Cardiac fibroblast (primary cell): ENCODE data around the gene HDDC2.

Source experiments
- DNase-seq, 2 donors: peaks; one replicate each; pipeline versions ENCODE4 v3.0.0 to v3.0.0-alpha.2; 2010; ENCODE audit warnings: low read depth in 2 of 2
- H3K4me3 ChIP-seq, 2 donors: replicated peaks in 1 of 2; 1 replicate in 1 of 2; 2 replicates in 1 of 2; pipeline ENCODE4 v1.5.1; 2011; ENCODE audit warnings: low read depth in 2 of 2, low read length in 2 of 2, mild to moderate bottlenecking in 2 of 2, moderate library complexity in 1 of 2
- CTCF ChIP-seq: IDR thresholded peaks from one replicate; pipeline ENCODE4 v1.5.1; 2011; ENCODE audit warnings: low read depth, mild to moderate bottlenecking, low read length, inconsistent platforms

Gene HDDC2

GRCh38 chr6:125307150-125307838, 5.5 kb upstream of the HDDC2 start:
- TF ChIP-seq CTCF, result no peak
- DNase-seq, result peak in 1 of 2 donors; percentile 58
- H3K4me3 ChIP-seq, result no peak overlapping the region

GRCh38 chr6:125306756-125307149, 5.0 kb upstream of the HDDC2 start:
- no peak for TF ChIP-seq CTCF
- no peak for DNase-seq
- H3K4me3 ChIP-seq, result no peak overlapping the region

GRCh38 chr6:125304970-125305660, 3.3 kb upstream of the HDDC2 start:
- TF ChIP-seq CTCF, result no peak
- H3K4me3 ChIP-seq, result no peak overlapping the region
- DNase-seq, result no peak

- no peak overlapping the region for H3K4me3 ChIP-seq
- TF ChIP-seq CTCF, result no peak
- no peak for DNase-seq
These were observed 1.7 kb upstream of the HDDC2 start for GRCh38 chr6:125303512-125303854.

- no peak overlapping the region for H3K4me3 ChIP-seq
- DNase-seq, result no peak
- TF ChIP-seq CTCF, result no peak
These were observed 1.2 kb upstream of the HDDC2 start for GRCh38 chr6:125302840-125303511.

GRCh38 chr6:125300992-125301434, 754 bp downstream of the HDDC2 start:
- H3K4me3 ChIP-seq, result peak overlapping the region; percentile 68 to 77
- no peak for TF ChIP-seq CTCF
- peak in 1 of 2 donors; percentile 57 for DNase-seq
